Measurements from ENCODE around the gene LRRC46. TPM values are rescaled to one million over a fixed set of nuclear protein-coding genes. Genes with fewer than 3 reads are reported as not detected.
A peak's percentile ranks its signal among the peaks of the same experiment; 100 is the strongest.

Gene LRRC46
- total and polyA plus RNA-seq, 9 of the 15 experiments (the other 6 are each of a cell fraction or from before 2014, with no cell fraction given) = 0.39 to 1.4 (median 0.53) TPM; not detected in 1

DNA sequence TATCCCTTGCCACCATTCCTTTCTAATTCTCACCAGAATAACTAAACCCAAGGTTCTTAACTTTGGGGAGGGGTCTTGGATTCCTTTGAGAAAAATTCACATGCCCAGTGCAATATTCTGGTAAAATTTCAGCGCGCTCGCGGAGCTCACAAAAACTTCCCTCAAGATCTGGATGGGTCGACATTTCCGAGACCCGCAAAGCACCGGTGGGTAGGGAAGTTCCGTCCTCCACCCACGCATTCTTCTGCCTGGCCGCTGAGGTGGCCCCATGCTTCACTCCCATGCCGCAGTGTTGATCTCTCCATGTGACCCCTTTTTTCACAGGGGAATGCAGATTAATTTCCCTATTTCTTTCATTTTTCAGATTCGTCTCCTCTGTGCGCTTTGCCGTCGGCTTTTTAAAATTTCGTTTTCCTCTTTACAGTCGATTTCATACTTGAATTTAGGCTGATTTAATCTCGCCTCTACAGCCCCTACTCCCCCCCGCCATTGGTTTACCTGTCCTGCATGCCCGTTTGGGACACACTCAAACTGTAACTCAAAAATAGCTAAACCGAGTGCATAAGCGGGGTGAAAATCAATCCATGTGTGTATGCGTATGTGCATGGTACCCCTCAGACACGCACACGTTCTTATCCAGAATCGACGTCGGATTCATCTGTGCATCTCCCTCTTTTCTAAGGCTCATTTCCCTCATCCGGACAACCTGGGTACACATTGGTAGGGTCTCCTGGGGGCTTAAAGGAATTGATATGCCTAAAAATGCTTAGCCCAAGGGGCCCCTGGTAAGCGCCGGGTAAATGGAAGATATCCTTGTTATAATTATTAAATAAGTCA, 20.9 kb downstream of the LRRC46 start (continued):
- TF ChIP-seq, protein P1, sequence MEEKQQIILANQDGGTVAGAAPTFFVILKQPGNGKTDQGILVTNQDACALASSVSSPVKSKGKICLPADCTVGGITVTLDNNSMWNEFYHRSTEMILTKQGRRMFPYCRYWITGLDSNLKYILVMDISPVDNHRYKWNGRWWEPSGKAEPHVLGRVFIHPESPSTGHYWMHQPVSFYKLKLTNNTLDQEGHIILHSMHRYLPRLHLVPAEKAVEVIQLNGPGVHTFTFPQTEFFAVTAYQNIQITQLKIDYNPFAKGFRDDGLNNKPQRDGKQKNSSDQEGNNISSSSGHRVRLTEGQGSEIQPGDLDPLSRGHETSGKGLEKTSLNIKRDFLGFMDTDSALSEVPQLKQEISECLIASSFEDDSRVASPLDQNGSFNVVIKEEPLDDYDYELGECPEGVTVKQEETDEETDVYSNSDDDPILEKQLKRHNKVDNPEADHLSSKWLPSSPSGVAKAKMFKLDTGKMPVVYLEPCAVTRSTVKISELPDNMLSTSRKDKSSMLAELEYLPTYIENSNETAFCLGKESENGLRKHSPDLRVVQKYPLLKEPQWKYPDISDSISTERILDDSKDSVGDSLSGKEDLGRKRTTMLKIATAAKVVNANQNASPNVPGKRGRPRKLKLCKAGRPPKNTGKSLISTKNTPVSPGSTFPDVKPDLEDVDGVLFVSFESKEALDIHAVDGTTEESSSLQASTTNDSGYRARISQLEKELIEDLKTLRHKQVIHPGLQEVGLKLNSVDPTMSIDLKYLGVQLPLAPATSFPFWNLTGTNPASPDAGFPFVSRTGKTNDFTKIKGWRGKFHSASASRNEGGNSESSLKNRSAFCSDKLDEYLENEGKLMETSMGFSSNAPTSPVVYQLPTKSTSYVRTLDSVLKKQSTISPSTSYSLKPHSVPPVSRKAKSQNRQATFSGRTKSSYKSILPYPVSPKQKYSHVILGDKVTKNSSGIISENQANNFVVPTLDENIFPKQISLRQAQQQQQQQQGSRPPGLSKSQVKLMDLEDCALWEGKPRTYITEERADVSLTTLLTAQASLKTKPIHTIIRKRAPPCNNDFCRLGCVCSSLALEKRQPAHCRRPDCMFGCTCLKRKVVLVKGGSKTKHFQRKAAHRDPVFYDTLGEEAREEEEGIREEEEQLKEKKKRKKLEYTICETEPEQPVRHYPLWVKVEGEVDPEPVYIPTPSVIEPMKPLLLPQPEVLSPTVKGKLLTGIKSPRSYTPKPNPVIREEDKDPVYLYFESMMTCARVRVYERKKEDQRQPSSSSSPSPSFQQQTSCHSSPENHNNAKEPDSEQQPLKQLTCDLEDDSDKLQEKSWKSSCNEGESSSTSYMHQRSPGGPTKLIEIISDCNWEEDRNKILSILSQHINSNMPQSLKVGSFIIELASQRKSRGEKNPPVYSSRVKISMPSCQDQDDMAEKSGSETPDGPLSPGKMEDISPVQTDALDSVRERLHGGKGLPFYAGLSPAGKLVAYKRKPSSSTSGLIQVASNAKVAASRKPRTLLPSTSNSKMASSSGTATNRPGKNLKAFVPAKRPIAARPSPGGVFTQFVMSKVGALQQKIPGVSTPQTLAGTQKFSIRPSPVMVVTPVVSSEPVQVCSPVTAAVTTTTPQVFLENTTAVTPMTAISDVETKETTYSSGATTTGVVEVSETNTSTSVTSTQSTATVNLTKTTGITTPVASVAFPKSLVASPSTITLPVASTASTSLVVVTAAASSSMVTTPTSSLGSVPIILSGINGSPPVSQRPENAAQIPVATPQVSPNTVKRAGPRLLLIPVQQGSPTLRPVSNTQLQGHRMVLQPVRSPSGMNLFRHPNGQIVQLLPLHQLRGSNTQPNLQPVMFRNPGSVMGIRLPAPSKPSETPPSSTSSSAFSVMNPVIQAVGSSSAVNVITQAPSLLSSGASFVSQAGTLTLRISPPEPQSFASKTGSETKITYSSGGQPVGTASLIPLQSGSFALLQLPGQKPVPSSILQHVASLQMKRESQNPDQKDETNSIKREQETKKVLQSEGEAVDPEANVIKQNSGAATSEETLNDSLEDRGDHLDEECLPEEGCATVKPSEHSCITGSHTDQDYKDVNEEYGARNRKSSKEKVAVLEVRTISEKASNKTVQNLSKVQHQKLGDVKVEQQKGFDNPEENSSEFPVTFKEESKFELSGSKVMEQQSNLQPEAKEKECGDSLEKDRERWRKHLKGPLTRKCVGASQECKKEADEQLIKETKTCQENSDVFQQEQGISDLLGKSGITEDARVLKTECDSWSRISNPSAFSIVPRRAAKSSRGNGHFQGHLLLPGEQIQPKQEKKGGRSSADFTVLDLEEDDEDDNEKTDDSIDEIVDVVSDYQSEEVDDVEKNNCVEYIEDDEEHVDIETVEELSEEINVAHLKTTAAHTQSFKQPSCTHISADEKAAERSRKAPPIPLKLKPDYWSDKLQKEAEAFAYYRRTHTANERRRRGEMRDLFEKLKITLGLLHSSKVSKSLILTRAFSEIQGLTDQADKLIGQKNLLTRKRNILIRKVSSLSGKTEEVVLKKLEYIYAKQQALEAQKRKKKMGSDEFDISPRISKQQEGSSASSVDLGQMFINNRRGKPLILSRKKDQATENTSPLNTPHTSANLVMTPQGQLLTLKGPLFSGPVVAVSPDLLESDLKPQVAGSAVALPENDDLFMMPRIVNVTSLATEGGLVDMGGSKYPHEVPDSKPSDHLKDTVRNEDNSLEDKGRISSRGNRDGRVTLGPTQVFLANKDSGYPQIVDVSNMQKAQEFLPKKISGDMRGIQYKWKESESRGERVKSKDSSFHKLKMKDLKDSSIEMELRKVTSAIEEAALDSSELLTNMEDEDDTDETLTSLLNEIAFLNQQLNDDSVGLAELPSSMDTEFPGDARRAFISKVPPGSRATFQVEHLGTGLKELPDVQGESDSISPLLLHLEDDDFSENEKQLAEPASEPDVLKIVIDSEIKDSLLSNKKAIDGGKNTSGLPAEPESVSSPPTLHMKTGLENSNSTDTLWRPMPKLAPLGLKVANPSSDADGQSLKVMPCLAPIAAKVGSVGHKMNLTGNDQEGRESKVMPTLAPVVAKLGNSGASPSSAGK (IDR thresholded peaks at IDR 0.05) = peak; percentile 69
- TF ChIP-seq CREBBP (IDR thresholded peaks at IDR 0.05; ENCODE audit: low read depth, low read length) = no peak
- TF ChIP-seq MCM3 (IDR thresholded peaks at IDR 0.05) = no peak
- TF ChIP-seq SIRT6 (IDR thresholded peaks at IDR 0.05; ENCODE audit: low read depth, low read length) = no peak
- TF ChIP-seq ZNF79 (CRISPR knock-in tag; IDR thresholded peaks at IDR 0.05; ENCODE audit: low read depth) = no peak
- TF ChIP-seq, protein P2, sequence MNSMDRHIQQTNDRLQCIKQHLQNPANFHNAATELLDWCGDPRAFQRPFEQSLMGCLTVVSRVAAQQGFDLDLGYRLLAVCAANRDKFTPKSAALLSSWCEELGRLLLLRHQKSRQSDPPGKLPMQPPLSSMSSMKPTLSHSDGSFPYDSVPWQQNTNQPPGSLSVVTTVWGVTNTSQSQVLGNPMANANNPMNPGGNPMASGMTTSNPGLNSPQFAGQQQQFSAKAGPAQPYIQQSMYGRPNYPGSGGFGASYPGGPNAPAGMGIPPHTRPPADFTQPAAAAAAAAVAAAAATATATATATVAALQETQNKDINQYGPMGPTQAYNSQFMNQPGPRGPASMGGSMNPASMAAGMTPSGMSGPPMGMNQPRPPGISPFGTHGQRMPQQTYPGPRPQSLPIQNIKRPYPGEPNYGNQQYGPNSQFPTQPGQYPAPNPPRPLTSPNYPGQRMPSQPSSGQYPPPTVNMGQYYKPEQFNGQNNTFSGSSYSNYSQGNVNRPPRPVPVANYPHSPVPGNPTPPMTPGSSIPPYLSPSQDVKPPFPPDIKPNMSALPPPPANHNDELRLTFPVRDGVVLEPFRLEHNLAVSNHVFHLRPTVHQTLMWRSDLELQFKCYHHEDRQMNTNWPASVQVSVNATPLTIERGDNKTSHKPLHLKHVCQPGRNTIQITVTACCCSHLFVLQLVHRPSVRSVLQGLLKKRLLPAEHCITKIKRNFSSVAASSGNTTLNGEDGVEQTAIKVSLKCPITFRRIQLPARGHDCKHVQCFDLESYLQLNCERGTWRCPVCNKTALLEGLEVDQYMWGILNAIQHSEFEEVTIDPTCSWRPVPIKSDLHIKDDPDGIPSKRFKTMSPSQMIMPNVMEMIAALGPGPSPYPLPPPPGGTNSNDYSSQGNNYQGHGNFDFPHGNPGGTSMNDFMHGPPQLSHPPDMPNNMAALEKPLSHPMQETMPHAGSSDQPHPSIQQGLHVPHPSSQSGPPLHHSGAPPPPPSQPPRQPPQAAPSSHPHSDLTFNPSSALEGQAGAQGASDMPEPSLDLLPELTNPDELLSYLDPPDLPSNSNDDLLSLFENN (IDR thresholded peaks at IDR 0.05; ENCODE audit: low read depth in 2 of 2, low read length in 2 of 2) = no peak
- peak; percentile 85 for TF ChIP-seq CBX8 (IDR thresholded peaks at IDR 0.05; ENCODE audit: borderline replicate concordance, extremely low read depth, low read depth, low read length, poor library complexity, severe bottlenecking)
- TF ChIP-seq ZNF589 (CRISPR knock-in tag; IDR thresholded peaks at IDR 0.05; ENCODE audit: low read depth) = 0 out of 2 replicates have a peak, but pooled peaks have one; percentile 46
- TF ChIP-seq KAT2B (IDR thresholded peaks at IDR 0.05; ENCODE audit: low read depth, low read length) = no peak
- no peak for TF ChIP-seq HMG20A (CRISPR knock-in tag; conservative IDR thresholded peaks at IDR 0.05)
- TF ChIP-seq PHF8 (IDR thresholded peaks at IDR 0.05; ENCODE audit: borderline replicate concordance, low read length) = no peak
